GM12892 (cell line): ENCODE data around the gene TSPAN16.

Source experiments
- POLR2A ChIP-seq: IDR thresholded peaks from 2 replicates; pipeline ENCODE4 v1.6.1; 2011; ENCODE audit warnings: low read depth, low read length, control low read depth
- POLR2AphosphoS5 ChIP-seq: IDR thresholded peaks from 2 replicates; pipeline ENCODE4 v1.6.1; 2011; ENCODE audit warnings: low read depth, low read length, control low read depth

DNA sequence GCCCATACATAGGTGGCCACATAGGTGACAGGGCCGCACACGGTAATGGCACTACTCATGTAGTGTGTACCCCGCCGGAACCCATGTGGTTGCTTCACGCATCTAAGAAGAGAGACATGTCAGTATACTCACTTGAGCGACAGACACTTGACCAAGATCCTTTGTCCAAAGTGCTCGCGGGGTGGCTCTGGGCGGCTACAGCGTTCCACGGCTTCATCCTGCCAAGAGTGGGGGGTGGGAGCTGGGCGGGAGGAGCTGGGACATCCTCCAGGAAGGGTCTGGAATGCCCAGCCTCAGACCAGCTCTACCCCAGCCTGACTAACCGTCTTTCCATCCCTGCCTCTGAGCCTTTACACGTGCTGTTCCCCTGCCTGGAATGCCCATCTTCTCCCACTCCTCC is 48.0 kb upstream of the TSPAN16 start:
- TF ChIP-seq POLR2AphosphoS5 (no peak), POLR2A (no peak)
